Calu3 (cell line): ENCODE data around the gene PRSS56. TPM values are rescaled to one million over a fixed set of nuclear protein-coding genes. Genes with fewer than 3 reads are reported as not detected.

Experiments used
- BruUV-seq: library from RNA; stranded (reverse); fragments of 400-500 nt; replicated peaks from 2 replicates; lab custom pipeline; 2021; lab: Mats Ljungman, UMichigan
- CTCF ChIA-PET: fragments of 300-600 bp; sonication (Branson Sonifier 250); formaldehyde crosslinking; loops from one replicate; lab custom pipeline; 2022; ENCODE audit warnings: antibody characterized with exemption; lab: Charles Lee
- DNase-seq: peaks from one replicate; pipeline ENCODE4 v3.0.0; 2022
- H3K27ac Mint-ChIP-seq: one replicate; pipeline ENCODE4 v1.8.0; 2022; ENCODE audit warnings: mixed read lengths; ENCODE audit not compliant: unreplicated experiment
- H3K27me3 Mint-ChIP-seq: one replicate; pipeline ENCODE4 v1.8.0; 2022; ENCODE audit warnings: mixed read lengths; ENCODE audit not compliant: unreplicated experiment
- H3K36me3 Mint-ChIP-seq: one replicate; pipeline ENCODE4 v1.8.0; 2022; ENCODE audit warnings: mild to moderate bottlenecking, moderate library complexity, mixed read lengths; ENCODE audit not compliant: insufficient read depth, unreplicated experiment
- H3K4me1 Mint-ChIP-seq: one replicate; pipeline ENCODE4 v1.8.0; 2022; ENCODE audit warnings: mild to moderate bottlenecking, low read depth, mixed read lengths; ENCODE audit not compliant: unreplicated experiment
- H3K4me3 Mint-ChIP-seq: one replicate; pipeline ENCODE4 v1.8.0; 2022; ENCODE audit warnings: mild to moderate bottlenecking, low read depth, moderate library complexity, mixed read lengths; ENCODE audit not compliant: unreplicated experiment
- H3K9me3 Mint-ChIP-seq: one replicate; pipeline ENCODE4 v1.8.0; 2022; ENCODE audit warnings: low read depth, mixed read lengths; ENCODE audit not compliant: unreplicated experiment
- intact Hi-C: fragments of 100-400 bp; cut with micrococcal nuclease; formaldehyde crosslinking; loops from one replicate; pipeline ENCODE4 v1.10.0; 2022; ENCODE audit not compliant: unreplicated experiment
- total RNA-seq: library from RNA; stranded (reverse); gene quantifications from 2 replicates; pipeline ENCODE4 v1.2.3, GENCODE V29; 2022
- TF ChIP-seq, protein P1 (sequence below): fragments of 200-600 bp; IDR thresholded peaks from one replicate; pipeline ENCODE4 v1.8.0; 2022; ENCODE audit warnings: antibody characterized with exemption; ENCODE audit not compliant: unreplicated experiment

Gene PRSS56
- total RNA-seq, 1 experiment from 2014 or later, result not detected

- Mint-ChIP-seq H3K9me3 (peaks cover 2% of the 10 kb centered on the region), H3K36me3 (peaks cover 32% of the 10 kb centered on the region), H3K4me1 (peaks cover 17% of the 10 kb centered on the region), H3K4me3 (no peak overlapping the region), H3K27ac (no peak overlapping the region), H3K27me3 (no peaks in the 10 kb centered on the region)
- intact Hi-C loops, result no loop called here
- no peak for DNase-seq
- no TSS peak for BruUV-seq
- CTCF ChIA-PET, result no interaction called here
- TF ChIP-seq, protein P1, sequence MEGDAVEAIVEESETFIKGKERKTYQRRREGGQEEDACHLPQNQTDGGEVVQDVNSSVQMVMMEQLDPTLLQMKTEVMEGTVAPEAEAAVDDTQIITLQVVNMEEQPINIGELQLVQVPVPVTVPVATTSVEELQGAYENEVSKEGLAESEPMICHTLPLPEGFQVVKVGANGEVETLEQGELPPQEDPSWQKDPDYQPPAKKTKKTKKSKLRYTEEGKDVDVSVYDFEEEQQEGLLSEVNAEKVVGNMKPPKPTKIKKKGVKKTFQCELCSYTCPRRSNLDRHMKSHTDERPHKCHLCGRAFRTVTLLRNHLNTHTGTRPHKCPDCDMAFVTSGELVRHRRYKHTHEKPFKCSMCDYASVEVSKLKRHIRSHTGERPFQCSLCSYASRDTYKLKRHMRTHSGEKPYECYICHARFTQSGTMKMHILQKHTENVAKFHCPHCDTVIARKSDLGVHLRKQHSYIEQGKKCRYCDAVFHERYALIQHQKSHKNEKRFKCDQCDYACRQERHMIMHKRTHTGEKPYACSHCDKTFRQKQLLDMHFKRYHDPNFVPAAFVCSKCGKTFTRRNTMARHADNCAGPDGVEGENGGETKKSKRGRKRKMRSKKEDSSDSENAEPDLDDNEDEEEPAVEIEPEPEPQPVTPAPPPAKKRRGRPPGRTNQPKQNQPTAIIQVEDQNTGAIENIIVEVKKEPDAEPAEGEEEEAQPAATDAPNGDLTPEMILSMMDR, result no peak
Observed at GRCh38 chr2:232544674-232545073, 24.5 kb downstream of the PRSS56 start.

- CTCF ChIA-PET, result interaction anchor here (0.6 kb wide), 1 partner anchor 15 kb away, joined by 5 read pairs; no protein-coding TSS in a partner anchor
- no peak for DNase-seq
- H3K27me3 Mint-ChIP-seq, result no peaks in the 10 kb centered on the region
- intact Hi-C loops, result no loop called here
- TF ChIP-seq, protein P1, result no peak
- peaks cover 19% of the 10 kb centered on the region for H3K4me1 Mint-ChIP-seq
- H3K9me3 Mint-ChIP-seq, result peaks cover 2% of the 10 kb centered on the region
- peaks cover 33% of the 10 kb centered on the region for H3K36me3 Mint-ChIP-seq
- H3K27ac Mint-ChIP-seq, result no peak overlapping the region
- BruUV-seq, result no TSS peak
- H3K4me3 Mint-ChIP-seq, result no peak overlapping the region
Observed at GRCh38 chr2:232545511-232546375, 25.6 kb downstream of the PRSS56 start.

DNA sequence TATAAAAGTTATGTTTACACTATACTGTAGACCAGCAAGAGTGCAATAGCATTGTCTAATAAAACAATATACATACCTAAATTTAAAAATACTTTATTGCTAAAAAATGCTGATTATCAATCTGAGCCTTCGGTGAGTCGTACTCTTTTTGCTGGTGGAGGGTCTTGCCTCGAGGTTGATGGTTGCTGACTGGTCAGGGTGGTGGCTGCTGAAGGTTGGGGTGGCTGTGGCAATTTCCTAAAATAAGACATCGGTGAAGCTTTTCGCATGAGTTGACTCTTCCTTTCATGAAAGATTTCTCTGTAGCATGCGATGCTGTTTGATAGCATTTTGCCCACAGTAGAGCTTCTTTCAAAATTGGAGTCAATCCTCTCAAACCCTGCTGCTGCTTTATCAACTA, 27.8 kb downstream of the PRSS56 start:
- TF ChIP-seq, protein P1, result no peak
- intact Hi-C loops, result no loop called here
- peaks cover 28% of the 10 kb centered on the region for H3K4me1 Mint-ChIP-seq
- peaks cover 52% of the 10 kb centered on the region for H3K36me3 Mint-ChIP-seq
- no peak overlapping the region for H3K27ac Mint-ChIP-seq
- CTCF ChIA-PET, result no interaction called here
- BruUV-seq, result no TSS peak
- H3K4me3 Mint-ChIP-seq, result no peak overlapping the region
- H3K27me3 Mint-ChIP-seq, result no peaks in the 10 kb centered on the region
- H3K9me3 Mint-ChIP-seq, result peaks cover 2% of the 10 kb centered on the region
- DNase-seq, result no peak

- Mint-ChIP-seq H3K9me3 (peaks cover 2% of the 10 kb centered on the region), H3K4me3 (peak overlapping the region; percentile 81), H3K36me3 (peaks cover 55% of the 10 kb centered on the region), H3K27ac (peak overlapping the region; percentile 78), H3K27me3 (no peaks in the 10 kb centered on the region), H3K4me1 (peaks cover 45% of the 10 kb centered on the region)
- BruUV-seq, result TSS peak; percentile 64
- intact Hi-C loops, result no loop called here
- CTCF ChIA-PET, result no interaction called here
- DNase-seq, result no peak
- TF ChIP-seq, protein P1, result no peak
Observed at GRCh38 chr2:232549655-232550353, 29.6 kb downstream of the PRSS56 start.
